IMR-90 (cell line): ENCODE data around the gene MICAL2. TPM values are rescaled to one million over a fixed set of nuclear protein-coding genes. Genes with fewer than 3 reads are reported as not detected.

Experiments used
- ATAC-seq: fragments of 200-7000 bp; cut with Tn5 transposase; 2 replicates; pipeline ENCODE4 v1.9.1; 2020; ENCODE audit warnings: low read depth, mild to moderate bottlenecking, moderate library complexity
- BruUV-seq: library from RNA; stranded (reverse); fragments of 400-500 nt; replicated peaks from 2 replicates; lab custom pipeline; 2021; lab: Mats Ljungman, UMichigan
- CTCF ChIA-PET: fragments of 300-600 bp; formaldehyde crosslinking; extraction: SDS; loops from one replicate; lab custom pipeline; 2021; ENCODE audit warnings: antibody characterized with exemption; lab: Yijun Ruan, JAX
- POLR2A ChIA-PET: fragments of 300-600 bp; sonication (Branson Sonifier 250); formaldehyde crosslinking; loops from one replicate; lab custom pipeline; 2022; ENCODE audit warnings: antibody characterized with exemption; ENCODE audit not compliant: unreplicated experiment; lab: Charles Lee
- DNase-seq: peaks from one replicate; pipeline ENCODE4 v3.0.0; 2013
- H2AFZ ChIP-seq: replicated peaks from 2 replicates; pipeline ENCODE3; 2013; ENCODE audit warnings: low read length, mild to moderate bottlenecking; ENCODE audit not compliant: poor library complexity
- H2AK5ac ChIP-seq: 2 replicates; pipeline ENCODE4 v1.6.1; 2013; ENCODE audit warnings: low read depth, low read length, inconsistent platforms
- H2AK9ac ChIP-seq: replicated peaks from 2 replicates; pipeline ENCODE3; 2013; ENCODE audit warnings: mild to moderate bottlenecking, low read depth, low read length, moderate library complexity; ENCODE audit not compliant: poor library complexity
- H2BK120ac ChIP-seq: 2 replicates; pipeline ENCODE4 v1.6.1; 2013; ENCODE audit warnings: low read depth, low read length, inconsistent platforms
- H2BK15ac ChIP-seq: 3 replicates; pipeline ENCODE4 v1.6.1; 2013; ENCODE audit warnings: low read depth, low read length, inconsistent platforms
- H2BK20ac ChIP-seq: 2 replicates; pipeline ENCODE4 v1.6.1; 2013; ENCODE audit warnings: low read depth, mild to moderate bottlenecking, inconsistent platforms, low read length, moderate library complexity
- H2BK5ac ChIP-seq: 2 replicates; pipeline ENCODE4 v1.6.1; 2013; ENCODE audit warnings: mild to moderate bottlenecking, low read depth, low read length, inconsistent platforms; ENCODE audit not compliant: poor library complexity, severe bottlenecking
- H3K14ac ChIP-seq: replicated peaks from 2 replicates; pipeline ENCODE4 v1.6.1; 2013; ENCODE audit warnings: low read depth, low read length, inconsistent platforms
- H3K18ac ChIP-seq: 2 replicates; pipeline ENCODE4 v1.6.1; 2013; ENCODE audit warnings: low read depth, low read length, control low read depth
- H3K23ac ChIP-seq: 2 replicates; pipeline ENCODE4 v1.6.1; 2013; ENCODE audit warnings: low read depth, low read length, inconsistent platforms
- H3K27ac ChIP-seq: 2 replicates; pipeline ENCODE4 v1.5.1; 2013; ENCODE audit warnings: mild to moderate bottlenecking, control low read depth, low read length; ENCODE audit not compliant: insufficient read depth
- H3K27me3 ChIP-seq: 2 replicates; pipeline ENCODE4 v1.6.1; 2013; ENCODE audit warnings: low read length; ENCODE audit not compliant: control insufficient read depth, insufficient read depth
- H3K36me3 ChIP-seq: 2 replicates; pipeline ENCODE4 v1.6.1; 2013; ENCODE audit warnings: low read length, mixed read lengths; ENCODE audit not compliant: control insufficient read depth, insufficient read depth
- H3K4ac ChIP-seq: 2 replicates; pipeline ENCODE4 v1.6.1; 2013; ENCODE audit warnings: low read depth, low read length, inconsistent platforms
- H3K4me1 ChIP-seq: 2 replicates; pipeline ENCODE4 v1.6.1; 2013; ENCODE audit warnings: low read length, mixed read lengths; ENCODE audit not compliant: control insufficient read depth, insufficient read depth
- H3K4me2 ChIP-seq: 2 replicates; pipeline ENCODE4 v1.6.1; 2013; ENCODE audit warnings: low read depth, mild to moderate bottlenecking, control low read depth, low read length, moderate library complexity
- H3K4me3 ChIP-seq: 2 replicates; pipeline ENCODE4 v1.5.1; 2013; ENCODE audit warnings: low read depth, mild to moderate bottlenecking, control low read depth, low read length, moderate library complexity; ENCODE audit not compliant: insufficient read depth
- H3K56ac ChIP-seq: 2 replicates; pipeline ENCODE4 v1.6.1; 2013; ENCODE audit warnings: low read length, inconsistent platforms; ENCODE audit not compliant: insufficient read depth; ENCODE audit errors: extremely low read depth
- H3K79me1 ChIP-seq, 2 experiments: 2 replicates each; pipeline ENCODE4 v1.6.1; 2013; ENCODE audit warnings: low read length in 2 of 2, inconsistent platforms in 1 of 2, low read depth in 1 of 2
- H3K9ac ChIP-seq: 2 replicates; pipeline ENCODE4 v1.6.1; 2013; ENCODE audit warnings: low read depth, low read length, control low read depth
- H3K9me1 ChIP-seq: 2 replicates; pipeline ENCODE4 v1.6.1; 2013; ENCODE audit warnings: low read length, inconsistent platforms; ENCODE audit not compliant: insufficient read depth
- H3K9me3 ChIP-seq: 2 replicates; pipeline ENCODE4 v1.6.1; 2013; ENCODE audit warnings: low read length; ENCODE audit not compliant: control insufficient read depth, insufficient read depth
- H4K20me1 ChIP-seq: 2 replicates; pipeline ENCODE4 v1.6.1; 2013; ENCODE audit warnings: low read length, inconsistent platforms; ENCODE audit not compliant: insufficient read depth
- H4K5ac ChIP-seq: 2 replicates; pipeline ENCODE4 v1.6.1; 2013; ENCODE audit warnings: mild to moderate bottlenecking, low read depth, low read length, control low read depth
- H4K8ac ChIP-seq, 2 experiments: 2 replicates each; pipeline ENCODE4 v1.6.1; 2013; ENCODE audit warnings: low read depth in 2 of 2, low read length in 2 of 2, control low read depth in 1 of 2, inconsistent platforms in 1 of 2
- H4K91ac ChIP-seq: 2 replicates; pipeline ENCODE4 v1.6.1; 2013; ENCODE audit warnings: low read depth, low read length, inconsistent platforms; ENCODE audit not compliant: insufficient read depth
- BHLHE40 ChIP-seq: fragments of 150-350 bp; IDR thresholded peaks from 2 replicates; pipeline ENCODE4 v1.6.1; 2016; ENCODE audit warnings: mild to moderate bottlenecking, low read depth, low read length
- CEBPB ChIP-seq: IDR thresholded peaks from 2 replicates; pipeline ENCODE4 v1.6.1; 2012; ENCODE audit warnings: low read depth, low read length, improper control_type of control experiment
- CHD1 ChIP-seq: IDR thresholded peaks from 2 replicates; pipeline ENCODE4 v1.6.1; 2012; ENCODE audit warnings: low read depth, low read length, improper control_type of control experiment
- FOS ChIP-seq: fragments of 150-350 bp; IDR thresholded peaks from 2 replicates; pipeline ENCODE4 v1.6.1; 2016; ENCODE audit warnings: low read depth, low read length
- MAFK ChIP-seq: IDR thresholded peaks from 2 replicates; pipeline ENCODE4 v1.6.1; 2012; ENCODE audit warnings: low read depth, low read length, improper control_type of control experiment
- NFE2L2 ChIP-seq: fragments of 150-350 bp; IDR thresholded peaks from 2 replicates; pipeline ENCODE4 v1.6.1; 2016; ENCODE audit warnings: low read depth, mild to moderate bottlenecking, low read length
- POLR2A ChIP-seq: IDR thresholded peaks from 2 replicates; pipeline ENCODE4 v1.6.1; 2012; ENCODE audit warnings: mild to moderate bottlenecking, low read depth, low read length
- RAD21 ChIP-seq: IDR thresholded peaks from 2 replicates; pipeline ENCODE4 v1.6.1; 2012; ENCODE audit warnings: low read length, improper control_type of control experiment
- SMC3 ChIP-seq: fragments of 150-350 bp; IDR thresholded peaks from 2 replicates; pipeline ENCODE4 v1.6.1; 2016; ENCODE audit warnings: low read depth, mild to moderate bottlenecking, antibody characterized with exemption, low read length, moderate library complexity
- WGBS, 2 experiments: methylation state at CpG; one replicate each; pipeline versions ENCODE4 v1.1.5 to v1.1.7; 2013; ENCODE audit warnings: missing lambda C conversion rate in 2 of 2; ENCODE audit not compliant: insufficient read length in 1 of 2; ENCODE audit errors: extremely low coverage in 2 of 2; 5-methylcytosine and 5-hydroxymethylcytosine counted together
- dilution Hi-C: fragments of 300-500 bp; cut with HindIII; formaldehyde crosslinking; loops from one replicate; pipeline ENCODE4 v1.14.3; 2018; ENCODE audit warnings: low sequenced_read_pairs; ENCODE audit not compliant: unreplicated experiment
- in situ Hi-C: fragments of 300-500 bp; cut with MboI; formaldehyde crosslinking; loops from 3 replicates; pipeline ENCODE4 v1.14.3; 2019; ENCODE audit warnings: low sequenced_read_pairs, inconsistent platforms, mixed read lengths
- intact Hi-C: fragments of 100-400 bp; cut with micrococcal nuclease; formaldehyde crosslinking; loops from 2 replicates; pipeline ENCODE4 v1.10.0; 2022
- polyA plus RNA-seq, 3 experiments: library from polyadenylated mRNA; depleted of rRNA; stranded (reverse); fragments of >200 nt; gene quantifications; 2 replicates each; pipeline ENCODE4 v1.2.3, GENCODE V29; 2012; ENCODE audit warnings: low replicate concordance in 1 of 3
- total RNA-seq: library from RNA; depleted of rRNA; stranded (reverse); fragments of >200 nt; gene quantifications from 2 replicates; pipeline ENCODE4 v1.2.3, GENCODE V29; 2012
- TF ChIP-seq, protein P1 (sequence below): conservative IDR thresholded peaks from 2 replicates; pipeline ENCODE4 v1.5.1; 2012; ENCODE audit warnings: mild to moderate bottlenecking, low read depth, low read length, improper control_type of control experiment
- TF ChIP-seq, protein P2 (sequence below): fragments of 150-350 bp; IDR thresholded peaks from 2 replicates; pipeline ENCODE4 v1.6.1; 2017; ENCODE audit warnings: mild to moderate bottlenecking, antibody characterized with exemption, low read length, low read depth

The MICAL2 gene
- total and polyA plus RNA-seq, 2 of the 4 experiments (the other 2 are of a cell fraction): 170 to 336 TPM

DNA sequence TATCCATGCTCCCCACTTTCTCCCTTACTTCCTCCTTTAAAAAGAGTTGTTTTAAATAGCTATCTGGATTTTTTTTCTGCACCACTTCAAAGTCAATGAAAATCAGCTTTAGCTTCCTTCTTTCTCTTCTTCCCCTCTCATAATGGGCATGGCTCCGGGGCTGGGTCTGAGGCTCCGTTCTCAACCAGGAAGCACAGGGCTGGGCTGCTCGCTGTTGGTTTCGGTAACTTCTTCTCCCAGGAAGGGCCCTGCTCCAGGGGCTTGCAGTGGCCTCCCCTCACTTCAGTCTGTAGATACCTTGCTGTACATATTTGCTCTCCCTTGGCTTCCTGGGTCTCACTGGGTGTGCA lies 23.8 kb downstream of the MICAL2 start:
- in situ Hi-C loops: no loop called here
- intact Hi-C loops: no loop called here
- Histone ChIP-seq H3K4me1 (peaks cover 34% of the 10 kb centered on the region), H3K9me3 (no peaks in the 10 kb centered on the region), H3K9ac (no peak overlapping the region), H3K4me2 (no peak overlapping the region), H3K36me3 (no peaks in the 10 kb centered on the region; the same call in 1 of the 2 replicates), H3K9me1 (peaks cover 64% of the 10 kb centered on the region), H3K18ac (no peak overlapping the region), H2AFZ (no peak overlapping the region), H3K4me3 (no peak overlapping the region), H3K23ac (0 out of 2 replicates have a peak overlapping the region, but pooled peaks have one; percentile 5), H3K27me3 (no peaks in the 10 kb centered on the region), H4K5ac (no peak overlapping the region), H2AK9ac (no peak overlapping the region), H2BK15ac (no peak overlapping the region), H2BK120ac (no peak overlapping the region), H3K14ac (no peak overlapping the region), H4K91ac (no peak overlapping the region), H3K79me1 (peaks cover 11 to 91% of the 10 kb centered on the region in 2 experiments), H3K56ac (no peak overlapping the region), H2AK5ac (no peak overlapping the region; the same call in 1 of the 2 replicates), H2BK5ac (no peak overlapping the region), H4K8ac (no peak overlapping the region), H2BK20ac (no peak overlapping the region), H3K27ac (no peak overlapping the region), H4K20me1 (peaks cover 79% of the 10 kb centered on the region), H3K4ac (no peak overlapping the region)
- CTCF ChIA-PET: interaction anchor here (1.3 kb wide), 1 partner anchor 15 kb away, joined by 3 read pairs; no protein-coding TSS in a partner anchor
- dilution Hi-C loops: no loop called here
- WGBS, 2 experiments: no CpG with 5 or more reads among the region's 4 CpGs
- POLR2A ChIA-PET: no interaction called here
- BruUV-seq: no TSS peak
- DNase-seq: no peak
- TF ChIP-seq POLR2A (no peak), CEBPB (no peak), BHLHE40 (no peak), NFE2L2 (no peak), MAFK (no peak), CHD1 (no peak), FOS (no peak), SMC3 (no peak), RAD21 (no peak)
- TF ChIP-seq, protein P1, sequence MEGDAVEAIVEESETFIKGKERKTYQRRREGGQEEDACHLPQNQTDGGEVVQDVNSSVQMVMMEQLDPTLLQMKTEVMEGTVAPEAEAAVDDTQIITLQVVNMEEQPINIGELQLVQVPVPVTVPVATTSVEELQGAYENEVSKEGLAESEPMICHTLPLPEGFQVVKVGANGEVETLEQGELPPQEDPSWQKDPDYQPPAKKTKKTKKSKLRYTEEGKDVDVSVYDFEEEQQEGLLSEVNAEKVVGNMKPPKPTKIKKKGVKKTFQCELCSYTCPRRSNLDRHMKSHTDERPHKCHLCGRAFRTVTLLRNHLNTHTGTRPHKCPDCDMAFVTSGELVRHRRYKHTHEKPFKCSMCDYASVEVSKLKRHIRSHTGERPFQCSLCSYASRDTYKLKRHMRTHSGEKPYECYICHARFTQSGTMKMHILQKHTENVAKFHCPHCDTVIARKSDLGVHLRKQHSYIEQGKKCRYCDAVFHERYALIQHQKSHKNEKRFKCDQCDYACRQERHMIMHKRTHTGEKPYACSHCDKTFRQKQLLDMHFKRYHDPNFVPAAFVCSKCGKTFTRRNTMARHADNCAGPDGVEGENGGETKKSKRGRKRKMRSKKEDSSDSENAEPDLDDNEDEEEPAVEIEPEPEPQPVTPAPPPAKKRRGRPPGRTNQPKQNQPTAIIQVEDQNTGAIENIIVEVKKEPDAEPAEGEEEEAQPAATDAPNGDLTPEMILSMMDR: no peak
- TF ChIP-seq, protein P2, sequence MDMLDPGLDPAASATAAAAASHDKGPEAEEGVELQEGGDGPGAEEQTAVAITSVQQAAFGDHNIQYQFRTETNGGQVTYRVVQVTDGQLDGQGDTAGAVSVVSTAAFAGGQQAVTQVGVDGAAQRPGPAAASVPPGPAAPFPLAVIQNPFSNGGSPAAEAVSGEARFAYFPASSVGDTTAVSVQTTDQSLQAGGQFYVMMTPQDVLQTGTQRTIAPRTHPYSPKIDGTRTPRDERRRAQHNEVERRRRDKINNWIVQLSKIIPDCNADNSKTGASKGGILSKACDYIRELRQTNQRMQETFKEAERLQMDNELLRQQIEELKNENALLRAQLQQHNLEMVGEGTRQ: no peak
- no peak for ATAC-seq
